ENCODE data around the gene KLF6.

DNA sequence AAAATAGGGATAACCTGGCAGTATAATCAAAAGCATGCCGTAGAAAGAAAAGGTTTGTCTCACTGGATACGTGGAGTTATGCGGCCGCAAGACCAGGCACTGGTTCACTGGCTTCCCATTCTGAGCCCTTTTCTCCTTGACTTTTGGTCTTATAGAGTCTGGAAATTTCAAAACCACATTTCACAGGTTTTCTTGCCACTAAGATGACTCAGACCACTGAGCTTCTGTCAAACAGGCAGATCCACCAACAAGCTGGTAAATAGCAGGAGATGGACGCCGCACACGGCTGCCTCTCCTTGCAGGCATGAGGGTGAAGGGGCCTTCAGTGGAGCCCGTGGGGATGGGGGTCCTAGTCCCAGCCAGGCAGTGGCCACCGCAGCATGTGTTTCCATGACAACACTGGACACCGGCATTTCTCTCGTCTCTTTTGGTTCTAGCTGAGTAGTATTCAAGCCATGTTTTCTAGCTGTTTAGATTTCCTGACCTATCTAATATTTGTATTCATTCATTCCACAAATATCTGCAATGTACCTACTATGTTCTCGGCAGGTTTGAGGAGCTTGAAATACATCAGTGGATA, 55.5 kb downstream of the KLF6 start:
- TF ChIP-seq POLR2AphosphoS5 (IDR thresholded peaks at IDR 0.05; ENCODE audit: borderline replicate concordance, low read depth, low read length) = no peak
- no peak for TF ChIP-seq FOXP2 (optimal IDR thresholded peaks at IDR 0.05; ENCODE audit: control extremely low read depth, extremely low read length, insufficient read depth)
- TF ChIP-seq EZH2 (IDR thresholded peaks at IDR 0.05) = no peak

Data from SK-N-MC (cell line).